Osteoblast (primary cell): ENCODE measurements around the gene ARHGEF4. TPM values are rescaled to one million over a fixed set of nuclear protein-coding genes. Genes with fewer than 3 reads are reported as not detected.

Source experiments
- DNase-seq: peaks from one replicate; pipeline ENCODE4 v3.0.0; 2011; ENCODE audit warnings: low spot score, mixed read lengths; ENCODE audit not compliant: insufficient read length; ENCODE audit errors: missing footprints
- H2AFZ ChIP-seq: 2 replicates; pipeline ENCODE4 v1.6.0; 2011; ENCODE audit warnings: mild to moderate bottlenecking, low read length
- H3K27ac ChIP-seq: 2 replicates; pipeline ENCODE4 v1.5.1; 2011; ENCODE audit warnings: mild to moderate bottlenecking, low read depth, low read length, moderate library complexity
- H3K27me3 ChIP-seq: 2 replicates; pipeline ENCODE4 v1.6.0; 2012; ENCODE audit warnings: mild to moderate bottlenecking, control low read depth, inconsistent platforms, low read length, moderate library complexity; ENCODE audit not compliant: insufficient read depth
- H3K36me3 ChIP-seq: 2 replicates; pipeline ENCODE4 v1.5.1; 2011; ENCODE audit warnings: mild to moderate bottlenecking, low read length, control low read depth, moderate library complexity; ENCODE audit not compliant: insufficient read depth
- H3K4me1 ChIP-seq: 2 replicates; pipeline ENCODE4 v1.5.1; 2011; ENCODE audit warnings: mild to moderate bottlenecking, low read length, control low read depth, moderate library complexity; ENCODE audit not compliant: insufficient read depth
- H3K4me2 ChIP-seq: 2 replicates; pipeline ENCODE4 v1.6.0; 2011; ENCODE audit warnings: mild to moderate bottlenecking, low read length; ENCODE audit not compliant: insufficient read depth
- H3K4me3 ChIP-seq: fragments of 200-600 bp; sonication (generic); 3 replicates; pipeline ENCODE4 v1.5.1; 2012; ENCODE audit warnings: mild to moderate bottlenecking, low read length, inconsistent platforms; ENCODE audit not compliant: insufficient read depth
- H3K79me2 ChIP-seq: 2 replicates; pipeline ENCODE4 v1.6.0; 2012; ENCODE audit warnings: mild to moderate bottlenecking, low read length, control low read depth, inconsistent platforms; ENCODE audit not compliant: insufficient read depth
- H3K9me3 ChIP-seq: 2 replicates; pipeline ENCODE4 v1.5.1; 2011; ENCODE audit warnings: low read depth, low read length, control low read depth
- H4K20me1 ChIP-seq: 2 replicates; pipeline ENCODE4 v1.6.0; 2012; ENCODE audit warnings: mild to moderate bottlenecking, low read length, control low read depth; ENCODE audit not compliant: insufficient read depth
- total RNA-seq: library from RNA; depleted of rRNA; stranded (reverse); fragments of >200 nt; gene quantifications from 2 replicates; pipeline ENCODE4 v1.2.3, GENCODE V29; 2012
- TF ChIP-seq, protein P1 (sequence below): IDR thresholded peaks from 2 replicates; pipeline ENCODE4 v1.5.1; 2011; ENCODE audit warnings: mild to moderate bottlenecking, low read depth, low read length, moderate library complexity; ENCODE audit errors: extremely low read depth

ARHGEF4 gene
- total RNA-seq, 1 donor, result 3.6 TPM

- H3K27me3 ChIP-seq, result no peaks in the 10 kb centered on the region
- no peaks in the 10 kb centered on the region for H4K20me1 ChIP-seq
- no peaks in the 10 kb centered on the region for H3K36me3 ChIP-seq
- no peak overlapping the region for H2AFZ ChIP-seq
- H3K4me1 ChIP-seq, result no peaks in the 10 kb centered on the region
- H3K9me3 ChIP-seq, result no peaks in the 10 kb centered on the region
- DNase-seq, result no peak
- TF ChIP-seq, protein P1, sequence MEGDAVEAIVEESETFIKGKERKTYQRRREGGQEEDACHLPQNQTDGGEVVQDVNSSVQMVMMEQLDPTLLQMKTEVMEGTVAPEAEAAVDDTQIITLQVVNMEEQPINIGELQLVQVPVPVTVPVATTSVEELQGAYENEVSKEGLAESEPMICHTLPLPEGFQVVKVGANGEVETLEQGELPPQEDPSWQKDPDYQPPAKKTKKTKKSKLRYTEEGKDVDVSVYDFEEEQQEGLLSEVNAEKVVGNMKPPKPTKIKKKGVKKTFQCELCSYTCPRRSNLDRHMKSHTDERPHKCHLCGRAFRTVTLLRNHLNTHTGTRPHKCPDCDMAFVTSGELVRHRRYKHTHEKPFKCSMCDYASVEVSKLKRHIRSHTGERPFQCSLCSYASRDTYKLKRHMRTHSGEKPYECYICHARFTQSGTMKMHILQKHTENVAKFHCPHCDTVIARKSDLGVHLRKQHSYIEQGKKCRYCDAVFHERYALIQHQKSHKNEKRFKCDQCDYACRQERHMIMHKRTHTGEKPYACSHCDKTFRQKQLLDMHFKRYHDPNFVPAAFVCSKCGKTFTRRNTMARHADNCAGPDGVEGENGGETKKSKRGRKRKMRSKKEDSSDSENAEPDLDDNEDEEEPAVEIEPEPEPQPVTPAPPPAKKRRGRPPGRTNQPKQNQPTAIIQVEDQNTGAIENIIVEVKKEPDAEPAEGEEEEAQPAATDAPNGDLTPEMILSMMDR, result no peak
- H3K79me2 ChIP-seq, result no peaks in the 10 kb centered on the region
- no peak overlapping the region for H3K4me2 ChIP-seq
- no peak overlapping the region for H3K27ac ChIP-seq
- H3K4me3 ChIP-seq, result no peak overlapping the region
These were observed 99.7 kb downstream of the ARHGEF4 start for GRCh38 chr2:130936451-130936850.

GRCh38 chr2:130947967-130948366 is 111.3 kb downstream of the ARHGEF4 start:
- Histone ChIP-seq H3K4me3 (no peak overlapping the region), H4K20me1 (no peaks in the 10 kb centered on the region), H3K27ac (no peak overlapping the region), H3K4me2 (no peak overlapping the region), H3K27me3 (no peaks in the 10 kb centered on the region), H3K36me3 (no peaks in the 10 kb centered on the region), H2AFZ (no peak overlapping the region), H3K4me1 (no peaks in the 10 kb centered on the region), H3K79me2 (no peaks in the 10 kb centered on the region), H3K9me3 (no peaks in the 10 kb centered on the region)
- no peak for DNase-seq
- TF ChIP-seq, protein P1, result no peak

DNA sequence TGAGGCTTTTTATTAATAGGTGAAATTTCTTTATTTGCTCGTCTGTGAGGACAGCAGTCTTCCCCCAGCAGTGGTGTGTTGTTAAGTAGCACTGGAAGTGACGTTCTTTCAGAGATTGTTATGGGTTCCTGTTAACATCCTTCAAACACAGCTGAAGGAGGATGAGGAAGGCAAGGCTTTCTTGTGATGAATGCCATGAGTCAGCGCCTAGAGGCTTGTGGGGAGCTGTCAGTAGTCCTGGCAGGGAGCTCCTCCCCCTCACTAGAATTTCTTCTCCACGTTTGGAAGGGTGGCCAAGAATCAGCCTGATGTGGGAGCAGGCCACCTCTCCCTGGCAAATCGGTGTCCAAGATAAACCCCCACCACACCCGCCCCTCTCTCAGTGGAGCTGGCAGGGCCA is 113.2 kb downstream of the ARHGEF4 start:
- TF ChIP-seq, protein P1, result no peak
- Histone ChIP-seq H2AFZ (no peak overlapping the region), H3K9me3 (no peaks in the 10 kb centered on the region), H3K27me3 (no peaks in the 10 kb centered on the region), H3K4me2 (no peak overlapping the region), H3K36me3 (no peaks in the 10 kb centered on the region), H3K4me3 (no peak overlapping the region), H3K4me1 (no peaks in the 10 kb centered on the region), H3K79me2 (no peaks in the 10 kb centered on the region), H3K27ac (no peak overlapping the region), H4K20me1 (no peaks in the 10 kb centered on the region)
- DNase-seq, result no peak

DNA sequence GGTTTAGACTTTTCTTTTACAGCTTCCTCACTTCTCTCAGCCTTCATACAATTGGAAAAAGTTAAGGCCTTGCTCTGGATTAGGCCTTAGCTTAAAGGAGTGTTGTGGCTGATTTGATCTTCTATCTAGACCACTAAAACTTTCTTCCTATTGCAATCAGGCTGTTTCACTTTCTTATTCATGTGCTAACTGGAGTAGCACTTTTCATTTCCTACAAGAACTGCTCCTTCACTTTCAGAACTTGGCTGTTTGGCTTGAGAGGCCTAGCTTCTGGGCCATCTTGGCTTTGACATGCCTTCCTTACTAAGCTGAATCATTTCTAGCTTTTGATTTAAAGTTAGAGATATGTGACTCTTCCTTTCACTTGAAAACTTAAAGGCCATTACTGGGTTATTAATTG is 114.3 kb downstream of the ARHGEF4 start:
- Histone ChIP-seq H4K20me1 (no peaks in the 10 kb centered on the region), H3K4me3 (no peak overlapping the region), H3K27me3 (no peaks in the 10 kb centered on the region), H3K79me2 (no peaks in the 10 kb centered on the region), H3K36me3 (no peaks in the 10 kb centered on the region), H3K9me3 (no peaks in the 10 kb centered on the region), H2AFZ (no peak overlapping the region), H3K27ac (no peak overlapping the region), H3K4me2 (no peak overlapping the region), H3K4me1 (no peaks in the 10 kb centered on the region)
- no peak for DNase-seq
- TF ChIP-seq, protein P1, result no peak
